GM21381 (cell line): Measurements from ENCODE around the gene PRAF2.

Source experiments
- ATAC-seq: cut with Tn5 transposase; IDR thresholded peaks from one replicate; pipeline ENCODE4 v1.9.1; 2021; ENCODE audit warnings: mild to moderate bottlenecking, moderate library complexity; ENCODE audit not compliant: unreplicated experiment

The PRAF2 gene

DNA sequence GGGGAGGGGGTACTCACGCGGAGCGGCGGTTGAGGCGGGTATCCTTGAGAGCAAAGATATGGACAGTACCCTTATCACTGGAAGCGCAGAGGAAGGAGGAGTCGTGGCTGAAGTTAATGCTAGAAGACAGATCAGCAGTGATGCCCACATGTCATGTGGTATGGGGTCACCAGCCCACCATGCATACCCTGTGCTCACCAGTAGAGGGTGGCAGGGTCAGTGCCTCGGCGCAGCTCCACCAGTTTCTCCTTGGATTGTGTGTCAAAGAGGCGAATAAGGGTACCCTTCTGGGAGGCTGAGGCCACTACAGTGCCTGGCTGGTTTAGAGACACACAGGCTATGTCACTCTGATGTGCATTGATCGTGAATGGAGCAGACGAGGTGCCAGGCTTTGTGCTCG lies 1.5 kb upstream of the PRAF2 start:
- no peak for ATAC-seq

DNA sequence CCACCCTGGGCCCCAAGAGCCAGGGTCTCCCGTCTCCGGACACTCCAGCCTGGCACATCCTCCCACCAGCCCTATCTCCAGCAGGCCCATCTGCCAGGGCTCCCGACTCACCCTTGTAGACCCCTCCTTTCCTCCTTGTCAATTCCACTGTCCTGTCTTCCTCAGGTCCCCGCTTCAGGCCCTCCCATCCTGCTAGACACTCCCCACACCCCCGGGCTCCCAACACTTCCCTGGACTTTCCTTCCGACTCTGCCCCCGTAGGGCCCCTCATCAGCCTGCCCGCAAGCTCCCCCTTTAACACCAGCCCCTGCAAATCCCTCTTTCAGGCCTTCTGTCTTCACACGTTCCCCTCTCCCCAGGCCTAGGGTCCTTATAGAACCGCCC lies 1.1 kb downstream of the PRAF2 start:
- ATAC-seq: no peak

DNA sequence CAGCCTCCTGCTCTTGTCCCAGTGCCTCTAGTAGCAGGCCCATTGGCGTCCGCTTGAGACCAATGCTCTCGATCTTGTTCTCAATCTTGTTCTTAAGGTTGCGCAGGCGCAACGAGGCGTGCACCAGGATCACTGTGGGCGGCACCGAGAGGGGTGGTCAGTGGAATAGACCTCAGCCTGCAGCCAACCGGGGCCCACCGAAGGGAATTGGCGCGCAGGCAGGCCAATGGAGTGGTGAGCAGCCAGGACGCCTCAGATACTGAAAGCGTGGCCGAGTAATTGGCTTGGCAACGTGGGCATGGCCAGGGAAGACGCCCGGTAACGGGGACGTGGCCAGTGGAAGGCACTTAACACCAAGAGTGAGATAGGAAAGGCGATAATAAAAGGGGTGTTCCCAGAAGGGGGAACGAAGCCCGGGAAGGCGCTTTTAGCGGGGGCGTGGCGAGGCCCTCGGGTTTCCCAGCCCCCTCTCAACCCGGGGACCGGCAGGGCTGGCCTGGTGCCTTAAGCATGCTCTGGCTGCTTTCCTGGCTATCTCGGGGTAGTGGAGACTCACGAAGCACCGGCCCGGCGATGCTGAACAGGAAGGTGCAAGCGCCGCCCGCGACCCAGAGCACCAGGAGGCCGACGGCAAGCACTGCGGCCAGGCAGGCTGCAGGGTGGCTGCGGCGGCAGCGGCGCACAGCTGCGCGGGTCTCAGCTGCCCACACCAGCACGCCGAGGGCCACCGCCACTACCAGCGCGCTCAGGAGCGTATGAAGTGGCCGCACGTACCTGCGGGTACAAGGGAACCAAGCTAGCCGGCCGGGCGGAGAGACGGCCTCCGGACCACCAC lies 1.7 kb downstream of the PRAF2 start:
- ATAC-seq: no peak

DNA sequence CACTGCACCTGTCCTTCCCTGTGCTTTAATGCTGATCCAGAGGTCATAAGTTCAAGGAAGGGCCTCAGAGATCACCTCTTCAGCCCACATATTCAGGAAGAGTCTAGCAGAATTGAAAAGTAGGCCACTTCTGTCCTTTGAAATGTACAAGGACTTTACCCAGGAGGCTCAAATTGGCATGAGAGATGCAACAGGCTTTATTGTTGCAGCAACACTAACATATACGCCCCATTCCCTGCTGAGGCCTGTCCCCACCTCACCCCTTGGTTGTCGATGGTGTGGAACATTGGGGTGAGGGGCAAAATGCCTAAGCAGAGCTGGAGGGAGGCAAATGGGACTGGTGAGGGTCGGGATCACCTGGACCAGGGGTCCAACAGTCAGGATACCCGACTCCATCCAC lies 2.8 kb downstream of the PRAF2 start:
- ATAC-seq: no peak

DNA sequence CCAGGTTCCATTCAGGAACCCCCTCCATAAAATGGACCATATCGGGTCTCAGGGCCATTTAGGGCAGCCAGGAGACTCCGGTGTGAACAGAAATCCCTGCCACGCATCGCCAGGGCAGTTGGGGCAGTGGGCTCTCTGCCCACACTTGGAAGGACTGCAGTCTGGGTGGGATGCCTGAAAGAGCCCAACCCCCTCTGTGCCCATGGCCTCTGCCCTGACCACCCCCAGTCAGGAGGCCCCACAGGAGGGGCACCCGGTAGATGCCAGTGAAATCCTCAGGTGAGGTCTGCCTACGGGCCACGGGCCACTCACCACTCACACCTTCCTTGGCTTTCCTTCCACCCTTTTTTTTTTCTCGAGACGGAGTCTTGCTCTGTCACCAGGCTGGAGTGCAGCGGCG lies 4.8 kb downstream of the PRAF2 start:
- no peak for ATAC-seq

DNA sequence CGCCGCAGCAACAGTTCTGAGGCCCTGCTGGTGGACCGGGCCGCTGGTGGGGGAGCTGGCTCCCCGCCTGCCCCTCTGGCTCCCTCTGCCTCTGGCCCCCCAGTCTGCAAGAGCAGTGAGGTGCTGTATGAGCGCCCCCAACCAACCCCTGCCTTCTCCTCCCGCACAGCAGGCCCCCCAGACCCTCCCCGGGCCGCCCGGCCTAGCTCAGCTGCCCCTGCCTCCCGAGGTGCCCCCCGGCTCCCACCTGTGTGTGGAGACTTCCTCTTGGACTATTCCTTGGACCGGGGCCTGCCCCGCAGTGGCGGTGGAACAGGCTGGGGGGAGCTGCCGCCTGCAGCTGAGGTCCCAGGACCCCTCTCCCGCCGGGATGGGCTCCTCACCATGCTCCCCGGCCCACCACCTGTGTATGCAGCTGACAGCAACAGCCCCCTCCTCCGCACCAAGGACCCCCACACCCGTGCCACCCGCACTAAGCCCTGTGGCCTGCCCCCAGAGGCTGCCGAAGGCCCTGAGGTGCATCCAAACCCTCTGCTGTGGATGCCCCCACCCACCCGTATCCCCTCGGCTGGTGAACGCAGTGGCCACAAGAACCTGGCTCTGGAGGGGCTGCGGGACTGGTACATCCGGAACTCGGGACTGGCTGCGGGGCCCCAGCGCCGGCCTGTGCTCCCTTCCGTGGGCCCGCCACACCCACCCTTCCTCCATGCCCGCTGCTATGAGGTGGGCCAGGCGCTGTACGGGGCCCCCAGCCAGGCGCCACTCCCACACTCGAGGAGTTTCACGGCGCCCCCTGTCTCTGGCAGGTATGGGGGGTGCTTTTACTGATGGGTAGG lies 6.3 kb downstream of the PRAF2 start:
- no peak for ATAC-seq

DNA sequence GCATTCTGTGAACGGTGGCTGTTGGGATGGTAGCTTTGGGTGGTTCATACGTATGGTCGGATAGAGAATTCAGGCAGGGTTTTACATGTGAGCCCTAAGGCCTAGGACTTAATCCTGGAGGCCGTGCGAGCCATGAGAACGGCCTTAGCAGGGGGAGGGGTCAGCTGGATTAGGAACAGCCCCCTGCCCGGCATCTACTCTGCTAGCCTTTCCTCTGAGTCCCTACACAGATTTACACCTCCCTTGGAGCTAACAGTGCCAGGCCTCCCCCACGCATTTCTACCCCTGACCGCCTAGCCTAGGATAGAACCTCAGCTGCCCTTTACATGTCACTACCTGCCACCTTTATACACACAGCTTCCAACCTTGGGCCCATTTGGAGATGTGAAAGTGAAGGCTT lies 7.1 kb downstream of the PRAF2 start:
- no peak for ATAC-seq

DNA sequence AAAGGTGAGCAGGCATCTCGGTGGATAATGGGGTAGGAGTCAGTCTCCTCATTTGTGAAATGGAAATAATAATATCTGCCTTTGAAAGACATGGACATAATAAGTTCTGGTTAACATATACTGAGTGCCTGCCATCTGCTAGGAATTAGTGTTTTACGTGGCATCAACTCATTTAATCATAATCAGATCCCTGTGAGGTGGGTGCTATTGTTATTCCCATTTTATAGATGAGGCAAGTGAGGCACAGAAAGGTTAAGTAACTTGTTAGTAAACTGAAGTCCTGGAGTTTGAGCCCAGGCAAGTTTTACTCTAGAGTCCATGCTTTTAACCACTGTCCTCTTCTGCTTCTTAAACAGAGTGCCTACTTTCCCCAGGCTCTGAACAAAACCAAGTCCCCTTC lies 7.5 kb downstream of the PRAF2 start:
- no peak for ATAC-seq

DNA sequence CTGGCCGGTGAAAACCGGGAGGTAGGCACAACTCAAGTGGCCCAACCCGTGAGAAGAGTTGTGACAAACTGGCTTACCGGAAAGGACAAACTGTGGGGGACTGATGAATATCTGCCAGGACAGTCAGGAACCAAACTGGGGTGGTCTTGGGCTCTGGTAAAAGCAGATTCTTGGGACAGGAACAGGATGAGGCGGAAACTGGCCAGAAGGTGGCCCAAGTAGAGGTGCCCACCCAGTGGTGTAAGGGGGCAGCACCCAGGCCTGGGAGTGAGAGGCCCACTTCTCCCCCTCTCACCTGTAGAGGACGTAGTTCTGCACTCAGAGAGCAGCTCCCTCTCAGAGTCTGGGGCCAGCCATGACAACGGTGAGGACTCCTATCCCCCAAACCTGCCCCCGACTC lies 9.1 kb downstream of the PRAF2 start:
- no peak for ATAC-seq

DNA sequence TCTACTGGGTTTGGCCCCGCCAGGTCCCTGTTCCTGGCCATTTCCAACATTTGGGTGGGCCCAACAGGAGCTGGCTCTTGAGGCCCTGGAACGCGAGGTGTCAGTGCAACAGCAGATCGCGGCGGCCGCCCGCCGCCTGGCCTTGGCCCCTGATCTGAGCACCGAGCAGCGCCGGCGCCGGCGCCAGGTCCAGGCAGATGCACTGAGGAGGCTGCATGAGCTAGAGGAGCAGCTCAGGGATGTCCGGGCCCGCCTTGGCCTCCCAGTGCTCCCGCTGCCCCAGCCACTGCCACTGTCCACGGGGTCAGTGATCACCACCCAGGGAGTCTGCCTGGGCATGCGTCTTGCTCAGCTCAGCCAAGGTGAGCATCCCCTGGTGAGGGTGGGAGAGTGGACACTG lies 9.5 kb downstream of the PRAF2 start:
- ATAC-seq: no peak

DNA sequence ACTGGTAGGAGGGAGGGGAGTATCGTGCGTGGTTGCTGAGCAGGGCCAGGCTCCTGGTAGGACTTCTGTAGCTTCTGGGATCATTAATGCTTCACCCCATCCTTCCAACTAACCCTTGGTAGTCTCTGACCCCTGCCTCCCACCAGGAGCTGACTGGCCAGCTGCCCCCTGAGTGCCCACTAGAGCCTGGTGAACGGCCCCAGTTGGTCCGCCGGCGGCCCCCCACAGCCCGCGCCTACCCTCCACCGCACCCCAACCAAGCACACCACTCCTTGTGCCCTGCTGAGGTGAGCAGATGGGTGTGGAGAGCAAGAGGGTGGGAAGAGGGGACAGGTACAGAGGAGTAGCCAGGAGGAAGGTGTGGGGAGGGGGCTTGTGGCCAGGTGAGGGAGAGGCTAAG lies 10.1 kb downstream of the PRAF2 start:
- no peak for ATAC-seq

DNA sequence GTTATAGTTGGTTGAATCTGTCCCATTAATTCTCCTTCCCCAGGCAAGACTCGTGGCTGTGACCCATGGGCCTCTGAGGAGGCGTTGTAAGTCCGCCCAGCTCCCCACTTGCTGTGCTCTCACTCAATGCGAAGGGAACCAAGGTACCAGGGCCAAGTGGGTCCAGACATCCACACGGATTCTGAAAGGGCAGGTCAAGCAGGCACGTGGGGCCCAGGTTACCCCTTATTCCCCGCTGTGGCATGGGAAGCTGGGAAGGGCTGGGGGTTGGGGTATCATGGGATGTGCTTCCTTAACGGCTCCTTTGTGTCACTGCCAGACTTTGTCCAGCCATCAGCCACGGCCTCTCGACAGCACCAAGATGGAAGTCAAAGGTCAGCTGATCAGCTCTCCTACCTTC lies 11.9 kb downstream of the PRAF2 start:
- no peak for ATAC-seq

DNA sequence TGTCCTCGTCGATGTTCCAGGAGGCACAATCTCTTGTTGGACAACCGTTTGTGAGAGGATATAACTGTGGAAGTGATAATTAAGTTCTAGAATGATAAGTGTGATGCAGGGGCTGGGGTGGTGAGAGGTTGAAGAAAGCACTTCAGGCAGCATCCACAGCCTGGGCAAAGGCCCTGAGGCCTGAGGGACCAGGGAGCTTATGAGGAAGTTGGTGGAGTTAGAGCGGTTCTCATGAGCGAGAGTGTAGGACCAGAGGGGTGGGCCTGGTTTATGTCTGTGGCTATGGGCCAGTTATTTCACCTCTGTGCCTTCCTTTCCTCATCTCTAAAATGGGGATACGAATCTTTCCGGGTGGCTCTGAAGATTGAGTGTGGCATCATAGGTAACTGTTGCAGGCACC lies 12.3 kb downstream of the PRAF2 start:
- ATAC-seq: no peak

DNA sequence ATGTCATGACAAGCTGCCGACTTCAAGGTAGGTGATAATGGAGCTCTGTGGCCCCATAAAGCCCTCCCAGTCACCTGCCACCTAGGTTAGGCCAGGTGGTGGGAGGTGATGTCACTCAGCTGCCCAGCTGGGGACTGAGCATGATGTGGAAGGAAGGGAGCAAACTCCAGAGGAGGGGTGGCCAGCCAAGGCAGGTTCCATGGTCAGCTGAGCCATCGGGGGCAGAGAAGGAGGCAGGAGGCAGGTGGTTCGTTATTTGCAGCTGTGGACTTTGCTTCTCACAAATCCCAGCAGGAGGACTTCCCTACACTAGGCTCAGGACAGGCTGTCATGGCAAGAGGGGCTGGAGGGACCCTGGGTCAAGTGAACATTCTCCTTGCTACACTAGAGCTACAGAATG lies 12.9 kb downstream of the PRAF2 start:
- no peak for ATAC-seq

DNA sequence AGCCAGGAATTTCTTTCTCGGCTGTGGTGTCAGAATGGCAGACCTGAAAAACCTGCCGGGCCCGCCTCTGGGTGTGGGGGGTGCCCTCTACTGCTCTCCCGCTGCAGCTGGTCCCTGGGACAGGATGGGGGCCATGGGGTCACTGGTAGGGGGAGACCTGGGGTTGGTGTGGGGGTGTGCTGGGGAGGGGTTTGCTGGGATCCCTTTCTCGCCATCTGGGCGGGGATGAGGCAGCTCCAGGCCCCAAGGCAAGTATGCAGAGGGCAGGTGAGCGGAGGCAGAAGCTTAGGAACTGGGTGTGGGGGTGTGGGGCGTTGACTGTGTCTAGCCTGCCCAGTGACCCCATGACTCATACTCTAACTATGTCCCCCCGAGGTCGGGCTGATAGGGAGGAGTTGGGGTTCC lies 14.1 kb downstream of the PRAF2 start:
- ATAC-seq: no peak

DNA sequence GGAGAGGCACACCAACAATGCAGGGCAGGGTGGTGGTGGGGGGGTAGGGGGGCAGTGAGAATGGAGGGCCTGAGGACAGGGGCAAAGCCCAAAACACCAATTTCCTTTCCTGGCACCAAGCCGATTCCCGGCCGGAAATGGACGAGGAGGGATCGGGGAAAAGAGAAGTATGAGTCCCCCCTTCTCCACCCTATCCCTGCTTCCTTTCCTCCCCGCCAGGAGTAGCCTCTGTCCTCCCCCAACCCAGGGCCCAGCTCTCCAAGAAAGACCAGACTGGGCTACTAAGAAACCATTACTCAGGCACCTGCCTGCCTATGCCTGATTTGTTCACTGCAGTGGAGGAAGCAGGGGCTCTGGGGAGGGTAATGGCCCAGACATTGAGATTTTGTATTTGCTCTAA lies 14.6 kb downstream of the PRAF2 start:
- ATAC-seq: no peak

DNA sequence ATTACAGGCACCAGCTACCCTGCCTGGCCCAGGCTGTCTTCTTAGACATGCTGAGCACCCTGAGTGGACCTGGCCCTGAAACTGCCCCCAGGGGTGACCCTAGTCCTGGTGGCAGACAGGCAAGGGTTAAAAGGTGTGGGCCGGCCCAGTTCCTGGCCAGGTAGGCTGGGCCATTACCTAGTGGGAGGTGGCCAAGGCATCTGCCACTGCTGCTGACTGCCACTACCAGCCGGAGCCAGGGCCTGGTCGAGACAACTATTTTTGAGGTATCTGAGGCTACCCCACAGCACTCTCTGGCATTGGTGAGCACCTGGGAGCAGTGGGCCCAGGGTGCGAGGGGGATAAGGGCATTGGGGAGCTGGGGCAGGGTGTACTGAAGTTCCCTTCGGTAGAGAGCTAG lies 15.0 kb downstream of the PRAF2 start, which contains the start of gene CCDC120:
CCDC120 (plus strand) TSS at position 206 of the 400 bp plus-strand sequence. CDS start 3,043 bp downstream, outside the sequence.
- ATAC-seq: no peak

DNA sequence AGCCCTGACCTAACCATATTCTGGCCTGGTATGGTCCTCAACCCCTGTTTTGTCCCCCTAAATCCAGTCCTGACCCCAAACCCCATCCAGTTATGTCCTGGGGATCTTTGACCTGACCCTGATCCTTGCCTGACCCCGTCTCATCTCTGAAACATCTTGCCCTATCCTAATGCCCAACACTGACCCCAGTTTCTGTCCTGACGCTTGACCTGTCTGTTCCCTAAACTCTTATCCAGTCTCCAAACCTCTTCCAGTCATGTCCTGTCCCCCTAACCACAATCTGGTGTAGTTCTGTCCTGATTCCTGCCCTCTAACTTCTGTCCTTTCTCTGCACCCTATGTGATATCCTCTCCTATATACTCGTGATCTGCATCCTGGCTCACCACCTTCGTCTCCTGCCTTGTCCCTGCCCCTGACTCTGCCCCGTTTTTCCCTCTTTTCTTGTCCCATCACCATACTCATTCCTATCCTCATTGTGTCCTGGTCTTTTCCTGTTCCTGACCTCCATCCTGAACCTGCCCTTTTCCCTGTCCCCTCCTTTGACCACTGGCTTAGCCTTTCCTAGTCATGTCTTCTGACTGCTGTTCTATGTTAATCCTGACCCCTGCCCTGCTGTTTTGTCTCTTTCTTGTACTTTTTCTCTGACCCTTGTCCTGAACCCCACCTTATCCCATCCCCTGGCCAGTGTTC lies 19.6 kb downstream of the PRAF2 start:
- no peak for ATAC-seq

DNA sequence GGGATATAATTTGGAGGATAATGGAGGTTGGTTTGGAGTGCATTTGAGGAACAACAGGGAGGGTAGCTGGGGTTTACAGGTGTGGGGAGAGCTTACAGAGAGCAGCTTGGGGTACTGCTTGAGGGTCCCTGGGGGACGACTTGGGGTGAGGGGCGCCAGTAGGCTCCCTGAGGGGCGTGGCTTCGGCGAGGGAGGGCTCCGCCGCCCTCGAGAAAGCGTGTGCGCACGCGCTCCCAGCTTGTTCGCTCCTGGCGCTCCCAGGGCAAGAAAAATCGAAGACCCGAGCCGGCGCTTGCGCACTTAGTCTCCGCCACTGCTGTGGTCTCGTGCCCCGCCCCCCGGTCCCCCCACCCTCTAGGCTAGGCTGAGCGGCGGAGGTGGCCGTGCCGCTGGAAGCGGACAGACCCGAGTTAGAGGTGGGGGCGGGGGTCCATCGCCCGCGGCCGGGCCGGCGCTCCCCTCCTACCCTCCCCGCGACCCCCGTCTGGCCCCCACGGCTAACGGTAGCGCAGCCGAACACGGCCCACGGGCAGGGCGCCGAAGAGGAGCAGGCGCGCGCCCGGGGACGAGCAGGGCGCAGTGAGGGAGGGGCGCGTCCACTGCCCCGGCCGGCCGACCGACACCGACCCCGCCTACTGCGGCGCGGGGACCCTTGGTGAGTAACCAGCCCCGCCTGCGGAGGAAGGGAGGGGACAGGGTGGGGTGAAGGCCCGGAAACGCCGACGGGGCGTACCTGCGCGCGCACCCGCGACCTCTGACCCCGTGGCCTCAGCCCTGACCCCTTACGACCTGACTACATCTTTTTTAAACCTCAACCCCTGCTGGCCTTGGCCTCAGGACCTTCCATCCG lies 20.4 kb downstream of the PRAF2 start:
- no peak for ATAC-seq

DNA sequence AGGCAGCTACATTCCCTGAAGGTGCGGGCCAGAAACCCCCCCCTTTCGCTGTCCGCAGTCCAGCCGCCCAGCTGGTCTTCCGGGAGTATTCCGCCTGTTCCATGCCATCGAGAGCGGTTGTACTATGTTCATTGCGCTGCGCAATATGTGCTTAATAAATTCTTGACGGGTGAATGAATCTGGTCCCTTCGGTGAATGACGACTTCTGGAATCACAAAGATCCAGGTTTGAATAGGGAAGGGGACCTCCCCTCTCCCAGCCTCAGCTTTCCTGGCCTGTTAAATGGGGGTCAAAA lies 29.9 kb downstream of the PRAF2 start:
- no peak for ATAC-seq
